ENCODE data around the gene SH3BP4. TPM values are rescaled to one million over a fixed set of nuclear protein-coding genes. Genes with fewer than 3 reads are reported as not detected.

SH3BP4 gene
- total RNA-seq, 1 experiment from 2014 or later: 33.9 TPM

DNA sequence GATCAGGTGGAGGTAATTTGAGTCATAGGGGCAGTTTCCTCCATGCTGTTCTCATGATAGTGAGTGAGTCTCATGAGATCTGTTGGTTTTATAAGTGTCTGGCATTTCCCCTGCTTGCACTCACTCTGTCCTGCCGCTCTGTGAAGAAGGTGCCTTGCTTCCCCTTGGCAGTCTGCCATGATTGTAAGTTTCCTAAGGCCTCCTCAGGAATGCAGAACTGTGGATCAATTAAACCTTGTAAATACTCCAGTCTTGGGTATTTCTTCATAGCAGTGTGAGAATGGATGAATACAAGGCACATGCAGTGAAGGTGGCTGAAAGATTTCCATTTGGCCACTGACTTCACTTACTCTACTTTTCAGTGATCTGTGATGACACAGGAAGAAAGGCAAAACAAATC lies 133.7 kb downstream of the SH3BP4 start:
- in situ Hi-C loops (cut with HindIII; ENCODE audit: low pct_unique_long_range_greater_than_20kb, low sequenced_read_pairs): no loop called here
- no peak for DNase-seq (ENCODE audit: low read depth)

DNA sequence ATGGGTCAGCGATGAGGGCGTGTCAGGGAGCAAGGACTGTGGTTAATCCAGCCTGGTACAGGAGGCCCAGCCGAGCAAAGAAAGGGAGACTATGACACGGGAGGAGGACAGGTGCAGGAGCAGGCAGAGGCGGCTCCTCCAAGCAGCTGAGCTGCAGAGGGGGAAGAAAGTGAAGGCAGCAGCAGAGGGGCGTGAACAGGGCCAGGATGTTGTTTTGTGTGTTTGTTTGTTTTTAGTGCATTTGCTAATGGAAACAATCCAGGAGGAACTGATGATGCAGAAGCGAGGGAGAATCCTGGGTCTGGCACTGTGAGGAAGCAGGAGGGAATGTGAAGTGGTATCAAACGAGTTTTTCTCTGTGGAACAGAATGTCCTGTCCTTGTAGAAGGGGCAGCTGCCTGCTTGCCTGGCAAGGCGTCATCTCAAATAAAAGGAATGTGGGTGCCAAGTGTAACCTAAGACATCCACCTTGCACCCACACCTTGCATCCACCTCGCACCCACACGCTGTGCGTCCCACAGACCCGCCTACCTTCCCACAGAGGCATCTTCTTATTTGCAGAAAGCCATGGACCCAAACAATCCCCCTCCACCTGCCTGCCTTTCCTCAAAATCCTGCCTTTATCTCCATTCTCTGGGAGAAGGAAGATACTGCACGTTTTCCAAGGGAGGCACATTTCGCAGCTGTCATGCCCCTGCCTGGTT lies 134.8 kb downstream of the SH3BP4 start:
- in situ Hi-C loops (cut with HindIII; ENCODE audit: low pct_unique_long_range_greater_than_20kb, low sequenced_read_pairs): no loop called here
- no peak for DNase-seq (ENCODE audit: low read depth)

DNA sequence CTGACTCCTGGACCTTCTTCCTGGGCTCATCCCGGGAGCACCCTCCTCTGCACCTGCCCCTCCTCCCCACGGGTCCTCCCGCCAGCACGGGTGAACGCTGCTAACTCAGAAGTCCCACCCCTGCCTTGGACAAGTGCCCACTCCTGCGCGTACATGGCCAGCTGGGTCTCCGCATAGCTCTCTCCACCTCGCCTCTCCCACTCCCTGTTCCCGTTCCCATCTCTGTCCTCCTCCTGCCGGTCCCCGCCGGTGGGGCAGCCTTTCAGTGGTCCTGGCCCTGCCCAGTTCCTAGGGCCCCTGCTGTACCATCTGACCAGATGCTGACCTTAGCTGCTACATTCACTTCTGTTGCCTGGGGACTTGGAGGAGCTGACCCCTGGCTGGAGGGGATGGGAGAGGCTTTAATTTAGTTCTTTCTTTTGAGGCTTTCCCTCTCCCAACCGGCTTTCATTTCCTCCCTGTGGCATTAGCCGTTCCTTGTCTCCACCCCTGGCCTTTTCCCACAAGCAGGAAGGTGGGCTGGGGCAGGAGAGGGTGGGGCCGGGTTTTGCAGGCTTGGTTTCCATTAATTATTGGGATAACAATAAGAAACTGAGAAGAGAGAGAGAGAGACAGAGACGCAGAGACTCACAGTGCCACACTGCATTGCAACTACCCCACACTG lies 136.1 kb downstream of the SH3BP4 start:
- no peak for DNase-seq (ENCODE audit: low read depth)
- in situ Hi-C loops (cut with HindIII; ENCODE audit: low pct_unique_long_range_greater_than_20kb, low sequenced_read_pairs): no loop called here

DNA sequence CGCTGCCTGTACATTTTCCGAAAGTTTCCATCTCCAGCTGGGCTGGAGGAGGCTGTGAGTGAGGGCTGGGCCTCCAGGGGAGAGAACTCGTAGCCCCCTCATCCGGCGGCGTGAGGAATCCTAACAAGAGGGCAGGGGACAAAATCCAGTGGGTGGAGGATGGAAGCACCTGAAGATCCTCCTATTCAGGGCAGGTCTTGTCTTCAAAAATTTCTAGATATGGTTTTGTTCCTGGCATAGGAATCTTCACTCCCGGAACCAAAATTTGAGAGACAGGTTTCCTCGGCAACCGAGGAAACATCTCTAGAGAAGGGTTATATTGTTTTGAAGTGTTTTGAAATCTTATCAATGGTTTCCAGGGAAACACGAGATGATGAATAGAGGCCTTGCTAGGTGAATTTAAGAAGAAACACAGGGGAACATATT lies 136.7 kb downstream of the SH3BP4 start:
- DNase-seq (ENCODE audit: low read depth): no peak
- in situ Hi-C loops (cut with HindIII; ENCODE audit: low pct_unique_long_range_greater_than_20kb, low sequenced_read_pairs): no loop called here

DNA sequence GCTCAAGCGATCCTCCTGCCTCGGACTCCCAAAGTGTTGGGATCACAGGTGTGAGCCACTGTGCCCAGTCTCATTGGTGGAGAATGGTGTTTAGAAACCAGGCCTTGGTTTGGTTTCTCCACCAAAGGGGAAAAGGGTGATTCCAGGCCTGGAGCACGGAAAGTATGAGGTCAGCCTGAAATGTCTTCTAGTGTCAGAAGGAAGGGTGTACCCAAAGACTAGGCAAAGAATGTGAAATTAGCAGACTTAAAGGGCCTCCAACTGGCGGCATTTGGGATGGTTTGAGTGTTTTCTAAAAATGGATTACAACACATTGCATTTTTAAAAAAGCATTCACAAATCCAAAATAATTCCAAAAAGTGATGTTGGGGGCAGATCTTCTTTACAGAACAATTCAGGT lies 139.6 kb downstream of the SH3BP4 start:
- in situ Hi-C loops (cut with HindIII; ENCODE audit: low pct_unique_long_range_greater_than_20kb, low sequenced_read_pairs): no loop called here
- no peak for DNase-seq (ENCODE audit: low read depth)

DNA sequence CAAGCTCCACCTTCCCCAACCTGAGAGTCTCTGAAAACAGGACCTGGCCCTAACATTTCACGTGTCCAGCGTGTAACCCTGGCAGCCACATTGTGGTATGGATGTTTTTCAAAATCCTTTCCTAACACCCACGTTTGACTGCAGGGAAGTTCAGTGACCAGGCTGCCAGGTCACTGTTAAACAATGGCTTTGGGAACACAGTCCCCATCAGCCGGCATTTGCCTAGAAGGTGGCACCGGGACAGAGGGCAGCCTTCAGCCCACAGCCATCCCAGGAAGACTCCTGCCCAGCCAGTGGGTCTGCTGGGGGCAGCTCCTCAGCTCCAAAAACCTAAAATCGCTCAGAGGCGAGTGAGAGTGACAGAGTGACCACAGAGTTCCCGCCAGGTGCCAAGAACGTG lies 140.2 kb downstream of the SH3BP4 start:
- DNase-seq (ENCODE audit: low read depth): no peak
- in situ Hi-C loops (cut with HindIII; ENCODE audit: low pct_unique_long_range_greater_than_20kb, low sequenced_read_pairs): no loop called here

DNA sequence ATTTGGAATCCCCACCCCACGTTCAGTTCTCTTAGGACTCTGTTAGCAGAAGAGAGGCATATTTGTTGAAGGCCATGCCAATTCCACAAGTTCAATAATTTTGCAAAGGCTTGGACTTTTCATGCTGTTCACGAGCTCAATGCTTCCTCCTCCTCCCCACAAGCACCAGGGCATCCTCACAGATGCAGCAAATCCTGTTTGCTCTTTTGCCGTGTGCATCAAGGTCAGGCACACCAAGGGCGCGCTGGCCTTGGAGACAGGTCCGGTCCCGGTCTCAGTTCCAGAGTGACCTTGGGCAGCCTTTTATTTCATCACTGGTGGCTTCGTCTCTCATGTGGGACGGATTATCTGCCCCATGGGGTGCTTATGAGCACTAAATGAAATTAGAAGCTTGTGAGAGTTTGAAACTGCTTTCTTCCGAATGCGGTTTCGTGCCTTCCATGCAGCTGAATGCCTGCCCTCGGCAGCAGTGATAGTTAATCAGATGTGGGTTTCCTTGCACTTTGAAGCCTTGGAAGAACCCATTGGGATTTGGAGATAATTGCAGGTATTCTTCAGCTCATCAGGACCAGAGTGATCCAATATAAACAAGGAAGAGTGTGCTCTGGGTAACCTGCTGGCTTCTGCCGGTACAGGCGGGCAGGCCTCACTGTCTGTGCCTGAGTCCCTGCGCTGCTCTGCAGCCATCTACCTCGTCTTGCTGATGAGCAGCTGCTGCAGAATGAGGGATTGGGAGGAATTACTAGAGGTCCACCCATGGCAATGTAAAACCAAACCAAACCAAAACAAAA lies 140.8 kb downstream of the SH3BP4 start:
- in situ Hi-C loops (cut with HindIII; ENCODE audit: low pct_unique_long_range_greater_than_20kb, low sequenced_read_pairs): no loop called here
- DNase-seq (ENCODE audit: low read depth): no peak

DNA sequence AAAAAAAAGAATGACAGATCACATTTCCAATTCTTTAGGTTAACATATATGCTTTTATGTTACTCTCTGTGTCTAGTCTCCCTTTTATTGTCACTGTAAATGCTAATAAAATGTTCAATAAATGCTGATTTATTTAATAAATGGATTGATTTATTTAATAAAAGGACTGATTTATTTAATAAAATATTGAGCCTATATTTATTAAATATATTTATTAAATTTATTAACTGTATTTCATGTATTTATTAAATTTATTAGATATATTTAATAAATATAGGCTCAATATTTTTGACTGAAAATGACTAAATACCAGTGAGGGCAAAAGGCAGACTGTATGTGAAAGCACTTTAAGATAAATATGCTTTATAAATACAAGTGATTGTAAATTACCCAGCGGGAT lies 142.6 kb downstream of the SH3BP4 start:
- DNase-seq (ENCODE audit: low read depth): no peak
- in situ Hi-C loops (cut with HindIII; ENCODE audit: low pct_unique_long_range_greater_than_20kb, low sequenced_read_pairs): no loop called here

DNA sequence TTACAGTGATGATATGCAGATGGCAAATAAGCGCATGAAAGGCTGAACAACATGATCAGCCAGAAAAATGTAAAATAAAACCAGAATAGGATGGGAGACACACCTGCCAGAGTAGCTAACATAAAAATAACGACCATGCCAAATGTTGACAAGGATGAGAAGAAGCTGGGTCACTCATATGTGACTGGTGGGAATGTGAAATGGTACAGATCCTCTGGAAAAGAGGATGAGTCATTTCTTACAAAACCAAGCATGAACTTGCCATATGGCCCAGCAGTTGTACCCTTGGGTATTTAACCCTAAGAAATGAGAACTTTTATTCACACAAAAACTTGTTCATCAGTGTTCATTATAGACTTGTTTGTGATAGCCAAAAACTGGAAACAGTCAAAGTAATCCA lies 143.8 kb downstream of the SH3BP4 start:
- no peak for DNase-seq (ENCODE audit: low read depth)
- in situ Hi-C loops (cut with HindIII; ENCODE audit: low pct_unique_long_range_greater_than_20kb, low sequenced_read_pairs): no loop called here

DNA sequence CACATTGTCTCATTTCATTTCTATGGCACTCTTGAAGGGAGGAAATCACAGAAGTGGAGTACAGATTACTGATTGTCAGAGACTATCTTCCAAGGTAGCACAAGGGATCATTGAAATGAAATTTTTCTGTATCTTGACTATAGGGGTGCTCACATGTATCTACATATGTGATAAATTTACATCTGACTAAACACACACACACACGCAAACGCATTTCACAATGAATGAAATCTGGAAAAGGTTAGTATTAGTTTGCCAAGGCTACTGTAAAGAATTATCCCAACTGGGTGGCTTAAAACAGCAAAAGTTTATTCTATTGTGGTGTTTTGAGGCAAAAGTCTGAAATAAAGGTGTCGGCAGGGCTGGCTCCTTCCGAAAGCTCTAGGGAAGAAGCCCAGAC lies 144.6 kb downstream of the SH3BP4 start:
- DNase-seq (ENCODE audit: low read depth): no peak
- in situ Hi-C loops (cut with HindIII; ENCODE audit: low pct_unique_long_range_greater_than_20kb, low sequenced_read_pairs): no loop called here

DNA sequence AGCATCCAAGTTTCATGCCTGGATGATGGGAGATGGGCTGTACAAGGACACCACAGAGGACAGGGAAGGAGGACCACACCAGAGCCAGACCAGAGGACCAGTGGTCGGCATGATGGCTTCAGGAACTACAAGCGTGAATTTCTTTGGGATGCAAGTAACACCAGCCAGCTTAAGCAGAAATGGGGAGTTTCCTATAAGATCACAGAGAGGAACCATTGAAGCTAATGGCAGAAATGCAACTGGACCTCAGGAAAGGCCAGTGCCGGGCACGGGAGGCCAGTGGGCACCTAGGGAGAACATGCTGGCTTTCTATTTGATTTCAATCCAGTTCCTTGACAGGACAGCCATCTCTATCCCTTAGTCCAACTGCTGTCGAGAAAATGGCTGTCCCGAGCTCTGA lies 145.4 kb downstream of the SH3BP4 start:
- no peak for DNase-seq (ENCODE audit: low read depth)
- in situ Hi-C loops (cut with HindIII; ENCODE audit: low pct_unique_long_range_greater_than_20kb, low sequenced_read_pairs): no loop called here

DNA sequence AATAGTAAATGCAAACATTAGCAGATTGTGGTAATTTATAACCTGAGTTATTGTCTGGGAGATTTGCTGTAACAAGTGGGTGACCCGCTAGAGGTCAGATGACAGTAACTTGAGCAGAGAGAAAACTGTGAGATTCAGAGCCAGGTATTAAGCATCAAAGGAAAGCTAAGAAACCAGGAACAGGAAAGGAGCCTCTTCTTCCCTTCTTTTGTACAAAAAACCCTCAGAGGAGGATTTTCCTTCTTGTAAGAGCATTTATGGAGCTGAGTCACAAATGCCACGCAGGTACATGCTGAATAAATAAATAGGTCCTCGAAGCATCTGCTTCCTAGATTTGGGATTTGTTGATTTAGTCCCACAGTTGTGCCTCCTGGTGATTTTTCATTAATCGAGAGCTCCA lies 146.5 kb downstream of the SH3BP4 start:
- peak; percentile 25 for DNase-seq (ENCODE audit: low read depth)
- in situ Hi-C loops (cut with HindIII; ENCODE audit: low pct_unique_long_range_greater_than_20kb, low sequenced_read_pairs): no loop called here

DNA sequence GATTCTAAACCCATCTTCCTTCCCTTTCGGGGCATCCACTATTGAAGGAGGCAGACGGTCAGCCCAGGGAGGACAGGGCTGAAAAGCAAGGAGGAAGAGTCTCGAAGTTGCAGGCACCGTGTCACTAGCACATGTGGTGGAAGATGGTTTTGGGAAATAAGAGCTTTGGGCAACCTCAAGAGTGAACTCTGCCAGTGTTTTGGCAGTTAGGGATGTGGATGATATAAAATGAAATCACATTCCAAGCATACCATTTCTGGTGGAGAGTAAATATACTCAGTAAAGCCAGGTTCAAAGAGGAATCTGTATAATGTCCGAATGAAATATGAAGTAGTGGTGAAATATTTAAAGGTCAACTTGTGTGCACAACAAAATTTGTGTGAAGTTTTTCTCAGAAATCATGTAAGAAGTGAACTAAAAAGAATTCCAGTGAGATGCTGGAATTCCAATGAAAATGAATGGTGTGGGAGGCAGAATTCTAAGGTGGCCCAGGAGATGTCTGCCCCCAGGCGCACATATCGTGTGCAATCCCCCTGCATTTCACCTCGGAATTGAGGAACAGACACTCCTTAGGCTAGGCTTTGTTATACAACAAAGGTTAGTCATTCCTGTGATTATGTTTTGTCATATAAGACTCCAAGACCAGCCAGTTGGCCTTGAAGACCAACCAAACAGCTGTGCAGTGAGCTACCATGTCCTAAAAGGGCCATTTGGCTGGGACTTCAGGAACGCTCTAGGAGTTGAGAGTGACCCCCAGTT lies 147.1 kb downstream of the SH3BP4 start:
- peak; percentile 48 for DNase-seq (ENCODE audit: low read depth)
- in situ Hi-C loops (cut with HindIII; ENCODE audit: low pct_unique_long_range_greater_than_20kb, low sequenced_read_pairs): no loop called here

DNA sequence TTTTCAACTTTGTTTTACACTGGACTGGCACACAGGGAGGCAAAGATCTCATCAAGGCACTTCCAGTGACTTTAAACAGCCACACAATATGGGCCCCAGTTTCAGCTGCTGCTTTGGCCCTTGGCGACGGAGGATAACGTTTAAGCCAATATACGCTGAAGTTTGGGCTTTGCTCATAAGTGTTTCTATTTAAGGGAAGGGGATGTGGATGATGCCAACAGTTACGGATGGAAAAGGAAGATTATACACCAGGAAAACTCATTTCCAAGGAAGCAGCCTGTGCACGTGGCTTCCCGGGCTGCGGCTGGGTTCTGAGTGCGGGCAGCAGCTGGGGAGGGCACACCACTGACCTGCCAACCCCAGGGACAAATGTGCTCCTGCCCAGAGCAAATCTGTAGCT lies 151.1 kb downstream of the SH3BP4 start:
- in situ Hi-C loops (cut with HindIII; ENCODE audit: low pct_unique_long_range_greater_than_20kb, low sequenced_read_pairs): no loop called here
- no peak for DNase-seq (ENCODE audit: low read depth)

Data from Caki2 (cell line).